B cell (primary cell): ENCODE data around the gene FXR2. TPM values are rescaled to one million over a fixed set of nuclear protein-coding genes. Genes with fewer than 3 reads are reported as not detected.
A peak's percentile ranks its signal among the peaks of the same experiment; 100 is the strongest.

Experiments
- ATAC-seq: fragments of 200-7000 bp; cut with Tn5 transposase; one replicate; pipeline ENCODE4 v1.10.0; 2021; ENCODE audit warnings: low read depth, mild to moderate bottlenecking, moderate number of reproducible peaks, moderate library complexity
- CTCF ChIA-PET: fragments of 350-600 bp; sonication (Branson Sonifier 250); formaldehyde crosslinking; loops from one replicate; lab custom pipeline; 2021; ENCODE audit warnings: antibody characterized with exemption, inconsistent platforms; lab: Charles Lee
- POLR2A ChIA-PET: fragments of 350-600 bp; sonication (Branson Sonifier 250); formaldehyde crosslinking; loops from one replicate; lab custom pipeline; 2021; ENCODE audit warnings: antibody characterized with exemption; lab: Charles Lee
- DNase-seq: peaks from one replicate; pipeline ENCODE4 v3.0.0; 2013
- H2AFZ ChIP-seq: 2 replicates; pipeline ENCODE4 v1.6.1; 2012; ENCODE audit warnings: mild to moderate bottlenecking, low read depth, low read length; ENCODE audit not compliant: insufficient read depth, poor library complexity, severe bottlenecking
- H3K27ac ChIP-seq, 2 donors: 1 replicate in 1 of 2; 2 replicates in 1 of 2; pipeline ENCODE4 v1.5.1; 2012 to 2013; ENCODE audit warnings: low read length in 2 of 2, mild to moderate bottlenecking in 2 of 2, moderate library complexity in 1 of 2
- H3K27me3 ChIP-seq, 4 experiments: fragments of 200-600 bp in 1 of 4; sonication (generic) in 1 of 4; replicated peaks in 1 of 4; 1 replicate in 2 of 4; 2 replicates in 2 of 4; pipeline versions ENCODE4 v1.6.1 to v1.7.0; 2013 to 2016; ENCODE audit warnings: low read length in 3 of 4, mild to moderate bottlenecking in 2 of 4, mixed read lengths in 1 of 4, moderate library complexity in 1 of 4; ENCODE audit not compliant: insufficient read depth in 4 of 4, control insufficient read depth in 3 of 4; ENCODE audit errors: control extremely low read depth in 1 of 4
- H3K36me3 ChIP-seq, 2 experiments: replicated peaks in 1 of 2; 1 replicate in 1 of 2; 2 replicates in 1 of 2; pipeline versions ENCODE4 v1.6.1 to v1.7.1; 2013; ENCODE audit warnings: low read length in 1 of 2; ENCODE audit not compliant: insufficient read depth in 2 of 2, control insufficient read depth in 1 of 2; ENCODE audit errors: control extremely low read depth in 1 of 2, extremely low read depth in 1 of 2
- H3K4me1 ChIP-seq, 2 donors: fragments of 200-600 bp in 1 of 2; sonication (generic) in 1 of 2; 1 replicate in 1 of 2; 2 replicates in 1 of 2; pipeline versions ENCODE4 v1.5.1 to v1.6.1; 2013 to 2017; ENCODE audit warnings: low read length in 2 of 2; ENCODE audit not compliant: control insufficient read depth in 2 of 2, insufficient read depth in 2 of 2
- H3K4me2 ChIP-seq: replicated peaks from 2 replicates; pipeline ENCODE3; 2012; ENCODE audit warnings: mild to moderate bottlenecking, low read depth, low read length; ENCODE audit not compliant: poor library complexity, severe bottlenecking
- H3K4me3 ChIP-seq, 5 experiments: fragments of 200-600 bp in 1 of 5; sonication (generic) in 1 of 5; 1 replicate in 3 of 5; 2 replicates in 2 of 5; pipeline versions ENCODE4 v1.5.1 to v1.7.0; 2011 to 2016; ENCODE audit warnings: low read length in 4 of 5, mild to moderate bottlenecking in 4 of 5, low read depth in 2 of 5, control low read depth in 1 of 5, moderate library complexity in 1 of 5; ENCODE audit not compliant: insufficient read depth in 1 of 5; ENCODE audit errors: control extremely low read depth in 1 of 5, extremely low read depth in 1 of 5
- H3K79me2 ChIP-seq: fragments of 200-600 bp; sonication (generic); one replicate; pipeline ENCODE4 v1.6.0; 2016; ENCODE audit warnings: low read length; ENCODE audit not compliant: control insufficient read depth, insufficient read depth
- H3K9ac ChIP-seq: fragments of 200-600 bp; sonication (generic); 2 replicates; pipeline ENCODE4 v1.6.1; 2017; ENCODE audit warnings: mild to moderate bottlenecking, low read length, moderate library complexity
- H3K9me3 ChIP-seq, 3 donors: one replicate each; pipeline versions ENCODE4 v1.6.1 to v1.7.1; 2013; ENCODE audit warnings: low read length in 2 of 3; ENCODE audit not compliant: control insufficient read depth in 2 of 3, insufficient read depth in 1 of 3; ENCODE audit errors: control extremely low read depth in 1 of 3
- H4K20me1 ChIP-seq: 2 replicates; pipeline ENCODE4 v1.6.0; 2012; ENCODE audit warnings: mild to moderate bottlenecking, low read length; ENCODE audit not compliant: insufficient read depth, control insufficient read depth, poor library complexity, severe bottlenecking
- H3K27ac Mint-ChIP-seq: one replicate; pipeline ENCODE4 v1.8.0; 2021; ENCODE audit warnings: mixed read lengths
- H3K27me3 Mint-ChIP-seq: one replicate; pipeline ENCODE4 v1.8.0; 2021; ENCODE audit warnings: mixed read lengths
- H3K4me1 Mint-ChIP-seq: one replicate; pipeline ENCODE4 v1.8.0; 2021; ENCODE audit warnings: mixed read lengths
- H3K4me3 Mint-ChIP-seq: one replicate; pipeline ENCODE4 v1.8.0; 2021; ENCODE audit warnings: mixed read lengths
- H3K9me3 Mint-ChIP-seq: one replicate; pipeline ENCODE4 v1.8.0; 2022; ENCODE audit warnings: mixed read lengths; ENCODE audit not compliant: insufficient read depth
- EZH2 ChIP-seq: IDR thresholded peaks from 2 replicates; pipeline ENCODE4 v1.6.1; 2012; ENCODE audit warnings: borderline replicate concordance, low read depth, mild to moderate bottlenecking, moderate library complexity, low read length; ENCODE audit not compliant: insufficient read depth, poor library complexity, severe bottlenecking
- WGBS: methylation state at CpG from one replicate; pipeline ENCODE4 v1.1.5; 2013; ENCODE audit warnings: missing lambda C conversion rate; ENCODE audit not compliant: insufficient coverage; 5-methylcytosine and 5-hydroxymethylcytosine counted together
- intact Hi-C: fragments of 100-400 bp; cut with micrococcal nuclease; formaldehyde crosslinking; loops from one replicate; pipeline ENCODE4 v1.10.0; 2022
- polyA plus RNA-seq: library from polyadenylated mRNA; depleted of rRNA; stranded (reverse); fragments of >200 nt; gene quantifications from 2 replicates; pipeline ENCODE4 v1.2.3, GENCODE V29; 2012
- total RNA-seq, 2 donors: library from RNA; stranded (reverse); fragments of 120-200 nt in 1 of 2; gene quantifications; 1 replicate in 1 of 2; 2 replicates in 1 of 2; pipeline versions ENCODE4 v1.2.3 to v1.2.4, GENCODE V29; 2013 to 2022
- TF ChIP-seq, protein P1 (sequence below): fragments of 200-600 bp; IDR thresholded peaks from one replicate; pipeline ENCODE4 v1.8.0; 2022; ENCODE audit warnings: antibody characterized with exemption, mild to moderate bottlenecking

The FXR2 gene
- total and polyA plus RNA-seq, 2 donors (not counting 1 experiment from before 2014, with no cell fraction given): 37.2 to 45.8 TPM

GRCh38 chr17:7589204-7589868, 25.4 kb downstream of the FXR2 start:
- Histone ChIP-seq H3K9me3 (no peaks in the 10 kb centered on the region), H3K79me2 (peaks cover 17% of the 10 kb centered on the region), H3K9ac (no peak overlapping the region), H4K20me1 (no peaks in the 10 kb centered on the region), H3K4me3 (no peak overlapping the region), H3K27ac (no peak overlapping the region), H3K27me3 (no peaks in the 10 kb centered on the region), H3K4me2 (peak overlapping the region; percentile 43), H2AFZ (peak overlapping the region; percentile 40), H3K4me1 (peaks cover 7 to 21% of the 10 kb centered on the region in 2 donors), H3K36me3 (peaks cover 0 to 49% of the 10 kb centered on the region in 2 experiments)
- DNase-seq (peak; percentile 84), ATAC-seq (peak; percentile 86)
- Mint-ChIP-seq H3K4me1 (peaks cover 10% of the 10 kb centered on the region), H3K9me3 (no peaks in the 10 kb centered on the region), H3K27ac (no peak overlapping the region), H3K27me3 (no peaks in the 10 kb centered on the region), H3K4me3 (no peak overlapping the region)
- ChIA-PET CTCF (interaction anchor here (0.6 to 7.9 kb wide), 41 partner anchors 9 to 544 kb away, joined by 3 to 111 read pairs (median 5); partner anchors contain the start of genes ACAP1, CD68, FXR2 and KCTD11), POLR2A (interaction anchor here (1.0 to 1.2 kb wide), 2 partner anchors 15 to 75 kb away, joined by 3 to 4 read pairs; no protein-coding TSS in a partner anchor)
- TF ChIP-seq, protein P1, sequence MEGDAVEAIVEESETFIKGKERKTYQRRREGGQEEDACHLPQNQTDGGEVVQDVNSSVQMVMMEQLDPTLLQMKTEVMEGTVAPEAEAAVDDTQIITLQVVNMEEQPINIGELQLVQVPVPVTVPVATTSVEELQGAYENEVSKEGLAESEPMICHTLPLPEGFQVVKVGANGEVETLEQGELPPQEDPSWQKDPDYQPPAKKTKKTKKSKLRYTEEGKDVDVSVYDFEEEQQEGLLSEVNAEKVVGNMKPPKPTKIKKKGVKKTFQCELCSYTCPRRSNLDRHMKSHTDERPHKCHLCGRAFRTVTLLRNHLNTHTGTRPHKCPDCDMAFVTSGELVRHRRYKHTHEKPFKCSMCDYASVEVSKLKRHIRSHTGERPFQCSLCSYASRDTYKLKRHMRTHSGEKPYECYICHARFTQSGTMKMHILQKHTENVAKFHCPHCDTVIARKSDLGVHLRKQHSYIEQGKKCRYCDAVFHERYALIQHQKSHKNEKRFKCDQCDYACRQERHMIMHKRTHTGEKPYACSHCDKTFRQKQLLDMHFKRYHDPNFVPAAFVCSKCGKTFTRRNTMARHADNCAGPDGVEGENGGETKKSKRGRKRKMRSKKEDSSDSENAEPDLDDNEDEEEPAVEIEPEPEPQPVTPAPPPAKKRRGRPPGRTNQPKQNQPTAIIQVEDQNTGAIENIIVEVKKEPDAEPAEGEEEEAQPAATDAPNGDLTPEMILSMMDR: peak; percentile 91
- no peak for TF ChIP-seq EZH2
- intact Hi-C loops: loop anchor here (1.0 to 10.0 kb wide), 4 partner anchors 75 to 545 kb away; partner anchors contain the start of gene SLC16A11
- 43% methylated on average over 56 of the region's 56 CpGs for WGBS
